Measurements from ENCODE around the gene ZFPL1.

The ZFPL1 gene

GRCh38 chr11:65130631-65131416 is 46.8 kb downstream of the ZFPL1 start:
- no peak for DNase-seq (ENCODE audit: low spot score)

- DNase-seq (ENCODE audit: low spot score) = no peak
Observed at GRCh38 chr11:65131417-65131776, 47.4 kb downstream of the ZFPL1 start.

GRCh38 chr11:65131895-65132237 is 47.8 kb downstream of the ZFPL1 start:
- DNase-seq (ENCODE audit: low spot score) = no peak

- DNase-seq (ENCODE audit: low spot score) = no peak
Observed at GRCh38 chr11:65132238-65132987, 48.4 kb downstream of the ZFPL1 start.

- DNase-seq (ENCODE audit: low spot score) = peak; percentile 56
Observed at GRCh38 chr11:65132988-65133700, 49.1 kb downstream of the ZFPL1 start.

GRCh38 chr11:65133724-65134123 is 49.7 kb downstream of the ZFPL1 start:
- peak; percentile 31 for DNase-seq (ENCODE audit: low spot score)

- DNase-seq (ENCODE audit: low spot score) = peak; percentile 95
Observed at GRCh38 chr11:65134240-65134951, 50.4 kb downstream of the ZFPL1 start, which contains the start of gene SYVN1. SYVN1 (minus strand) TSS chr11:65134519; CDS start chr11:65133601, 918 bp downstream.

- DNase-seq (ENCODE audit: low spot score) = peak; percentile 96
Observed at GRCh38 chr11:65134952-65135632, 51.1 kb downstream of the ZFPL1 start.

- no peak for DNase-seq (ENCODE audit: low spot score)
Observed at GRCh38 chr11:65135633-65136145, 51.7 kb downstream of the ZFPL1 start.

GRCh38 chr11:65136515-65137096 is 52.6 kb downstream of the ZFPL1 start:
- no peak for DNase-seq (ENCODE audit: low spot score)

All from GM03348 (cell line).